Esophagus (tissue), 2 donors: ENCODE results near the gene FHIT. TPM values are rescaled to one million over a fixed set of nuclear protein-coding genes. Genes with fewer than 3 reads are reported as not detected.

ENCODE experiments used
- H3K27ac ChIP-seq, 2 donors: one replicate each; pipeline ENCODE4 v1.5.1; 2013; ENCODE audit warnings: low read depth in 2 of 2, mild to moderate bottlenecking in 2 of 2, inconsistent platforms in 1 of 2, low read length in 1 of 2, moderate library complexity in 1 of 2
- H3K27me3 ChIP-seq, 2 donors: one replicate each; pipeline ENCODE4 v1.6.1; 2013; ENCODE audit warnings: low read length in 2 of 2, control low read depth in 1 of 2, mild to moderate bottlenecking in 1 of 2; ENCODE audit not compliant: insufficient read depth in 2 of 2, control insufficient read depth in 1 of 2
- H3K36me3 ChIP-seq, 2 donors: one replicate each; pipeline ENCODE4 v1.6.1; 2013; ENCODE audit warnings: low read length in 1 of 2; ENCODE audit not compliant: control insufficient read depth in 2 of 2, insufficient read depth in 2 of 2
- H3K4me1 ChIP-seq, 2 donors: one replicate each; pipeline ENCODE4 v1.6.1; 2013; ENCODE audit warnings: low read length in 1 of 2; ENCODE audit not compliant: control insufficient read depth in 2 of 2, insufficient read depth in 2 of 2
- H3K4me3 ChIP-seq, 2 donors: one replicate each; pipeline ENCODE4 v1.5.1; 2013; ENCODE audit warnings: low read length in 2 of 2, mild to moderate bottlenecking in 2 of 2, low read depth in 1 of 2, moderate library complexity in 1 of 2
- H3K9me3 ChIP-seq, 2 donors: one replicate each; pipeline ENCODE4 v1.6.1; 2013; ENCODE audit warnings: mild to moderate bottlenecking in 2 of 2, low read depth in 1 of 2, low read length in 1 of 2, moderate library complexity in 1 of 2; ENCODE audit not compliant: control insufficient read depth in 2 of 2, insufficient read depth in 1 of 2
- WGBS, 2 donors: extraction: QIAGEN DNeasy Blood & Tissue Kit; methylation state at CpG; one replicate each; pipeline ENCODE4 v1.1.7; 2013; 5-methylcytosine and 5-hydroxymethylcytosine counted together
- polyA plus RNA-seq, 2 donors: library from polyadenylated mRNA; stranded (reverse); fragments of 200-250 nt; gene quantifications; one replicate each; pipeline ENCODE4 v1.2.3, GENCODE V29; 2013
- donor health status: healthy with polysubstance abuse.
- donor health status: Bipolar disorder and iron deficiency.

Gene FHIT
- polyA plus RNA-seq, 2 donors = 3.4 to 5.0 TPM

DNA sequence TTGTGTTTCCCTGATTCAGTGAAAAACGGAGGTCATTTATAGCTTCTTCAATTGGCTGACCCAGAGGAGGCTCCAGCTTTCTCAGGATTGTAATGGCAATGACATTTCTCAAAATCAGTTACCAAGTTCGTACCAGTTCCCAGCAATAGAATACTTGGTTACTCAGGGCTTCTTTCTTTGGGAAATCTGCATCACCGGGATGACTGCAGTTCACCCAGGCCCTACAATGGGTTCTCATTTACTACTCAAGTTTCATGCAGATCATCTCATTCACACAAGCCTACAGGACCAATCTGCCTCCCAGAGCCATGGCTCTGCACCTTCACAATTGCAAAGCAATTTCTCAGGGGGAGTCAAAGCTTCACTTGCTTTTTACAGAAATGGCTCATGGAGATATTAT is 109.6 kb downstream of the FHIT start:
- 69 to 77% methylated on average over 3 of the region's 3 CpGs for WGBS, 2 donors
- H3K4me1 ChIP-seq = no peaks in the 10 kb centered on the region
- H3K36me3 ChIP-seq = no peaks in the 10 kb centered on the region
- H3K4me3 ChIP-seq = no peak overlapping the region
- H3K9me3 ChIP-seq = no peaks in the 10 kb centered on the region
- H3K27me3 ChIP-seq = no peaks in the 10 kb centered on the region
- H3K27ac ChIP-seq = no peak overlapping the region

GRCh38 chr3:61141227-61141626 is 110.0 kb downstream of the FHIT start:
- no peak overlapping the region for H3K27ac ChIP-seq
- no peak overlapping the region for H3K4me3 ChIP-seq
- H3K9me3 ChIP-seq = no peaks in the 10 kb centered on the region
- no peaks in the 10 kb centered on the region for H3K36me3 ChIP-seq
- 68 to 74% methylated on average over 4 of the region's 4 CpGs for WGBS, 2 donors
- H3K4me1 ChIP-seq = no peaks in the 10 kb centered on the region
- no peaks in the 10 kb centered on the region for H3K27me3 ChIP-seq

DNA sequence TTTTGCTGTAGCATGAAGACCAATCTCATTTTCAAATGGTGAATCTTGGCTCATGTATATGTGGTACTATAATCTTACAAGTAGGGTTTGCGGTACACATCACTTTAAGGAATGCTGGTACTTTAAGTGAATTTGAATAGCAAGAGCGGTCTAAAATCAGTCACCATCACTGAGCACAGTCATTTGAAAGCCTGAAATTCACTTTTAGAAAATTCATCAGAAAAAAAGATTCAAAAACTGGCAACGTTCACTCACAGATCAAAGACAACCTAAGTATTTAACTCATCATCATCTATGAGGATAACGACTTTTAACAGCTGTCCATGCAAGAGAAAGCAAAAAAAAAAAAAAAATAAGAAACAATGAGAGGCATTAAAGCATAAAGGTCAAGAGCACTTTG is 111.6 kb downstream of the FHIT start:
- Histone ChIP-seq H3K27me3 (no peaks in the 10 kb centered on the region), H3K4me1 (peaks cover 0 to 1% of the 10 kb centered on the region in 2 donors), H3K9me3 (no peaks in the 10 kb centered on the region), H3K36me3 (no peaks in the 10 kb centered on the region), H3K27ac (no peak overlapping the region), H3K4me3 (no peak overlapping the region)
- 90 to 92% methylated on average over 4 of the region's 4 CpGs for WGBS, 2 donors

- Histone ChIP-seq H3K4me1 (peaks cover 0 to 3% of the 10 kb centered on the region in 2 donors), H3K27me3 (no peaks in the 10 kb centered on the region), H3K4me3 (no peak overlapping the region), H3K27ac (no peak overlapping the region), H3K9me3 (no peaks in the 10 kb centered on the region), H3K36me3 (no peaks in the 10 kb centered on the region)
- 88 to 94% methylated on average over 5 of the region's 5 CpGs for WGBS, 2 donors
These were observed 112.9 kb downstream of the FHIT start for GRCh38 chr3:61138401-61138800.

DNA sequence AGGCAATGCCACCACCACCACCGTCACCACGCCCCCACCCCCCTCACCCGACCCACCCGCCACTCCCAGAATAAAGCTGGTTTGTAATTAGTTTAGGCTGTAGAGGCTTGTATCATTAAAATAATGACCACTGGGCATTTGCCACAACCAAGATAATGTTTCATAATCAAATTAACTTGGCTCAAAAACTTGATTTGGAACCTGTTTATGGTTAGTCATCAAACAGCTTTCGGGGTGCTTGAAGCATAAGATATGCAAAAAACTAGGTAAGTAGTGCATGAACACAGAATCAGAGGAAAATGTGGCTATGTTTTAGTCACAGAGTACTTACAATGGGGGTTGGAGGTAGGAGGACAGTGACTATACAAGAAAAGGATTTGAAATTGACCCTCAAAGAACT is 115.1 kb downstream of the FHIT start:
- H3K27me3 ChIP-seq = no peaks in the 10 kb centered on the region
- no peaks in the 10 kb centered on the region for H3K36me3 ChIP-seq
- WGBS, 2 donors = 69 to 75% methylated on average over 5 of the region's 5 CpGs
- H3K27ac ChIP-seq = no peak overlapping the region
- peaks cover 0 to 3% of the 10 kb centered on the region in 2 donors for H3K4me1 ChIP-seq
- H3K4me3 ChIP-seq = no peak overlapping the region
- H3K9me3 ChIP-seq = no peaks in the 10 kb centered on the region

DNA sequence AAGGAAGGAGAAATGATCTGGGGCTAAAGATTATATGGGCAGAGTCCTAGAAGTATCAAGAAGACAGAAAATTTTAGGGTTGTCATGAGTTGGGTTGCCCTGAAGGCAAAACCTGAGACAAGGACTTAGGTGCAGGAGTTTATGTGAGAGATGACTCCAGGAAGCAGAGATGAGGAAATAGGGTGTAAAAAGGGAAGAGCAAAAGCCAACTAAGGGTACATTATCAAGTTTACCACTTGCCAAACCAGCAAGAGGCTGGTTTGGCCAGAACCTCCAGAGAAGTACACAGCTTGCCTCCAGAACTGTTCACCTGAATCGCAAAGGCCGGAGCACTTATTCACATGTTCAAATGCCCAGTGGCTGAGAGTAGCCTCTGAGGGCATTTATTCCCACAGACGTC is 116.7 kb downstream of the FHIT start:
- Histone ChIP-seq H3K27me3 (no peaks in the 10 kb centered on the region), H3K9me3 (no peaks in the 10 kb centered on the region), H3K4me1 (peaks cover 0 to 3% of the 10 kb centered on the region in 2 donors), H3K36me3 (no peaks in the 10 kb centered on the region), H3K27ac (no peak overlapping the region), H3K4me3 (no peak overlapping the region)
- WGBS, 2 donors = 91 to 92% methylated on average over 3 of the region's 3 CpGs

DNA sequence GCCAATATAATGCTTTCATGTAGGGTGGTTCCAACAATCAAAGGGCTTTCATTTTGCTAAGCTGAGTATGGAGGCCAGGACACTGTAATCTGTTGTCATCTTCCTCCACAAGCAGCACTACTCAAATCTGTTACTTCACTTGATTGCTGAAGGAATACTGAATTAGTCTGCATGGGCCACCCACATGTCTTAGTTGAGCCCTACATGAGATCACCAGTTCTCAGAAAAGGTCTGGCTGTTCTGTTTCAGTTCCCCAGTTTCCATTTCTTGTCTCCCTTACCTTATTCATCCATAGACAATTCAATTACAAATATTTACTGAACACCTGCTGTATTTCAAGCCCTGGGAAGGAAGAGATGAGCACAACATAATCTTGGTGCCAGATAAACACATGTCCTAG is 119.2 kb downstream of the FHIT start:
- no peaks in the 10 kb centered on the region for H3K36me3 ChIP-seq
- H3K9me3 ChIP-seq = no peaks in the 10 kb centered on the region
- H3K4me1 ChIP-seq = peaks cover 0 to 3% of the 10 kb centered on the region in 2 donors
- H3K27me3 ChIP-seq = no peaks in the 10 kb centered on the region
- H3K27ac ChIP-seq = no peak overlapping the region
- no peak overlapping the region for H3K4me3 ChIP-seq

- no peaks in the 10 kb centered on the region for H3K9me3 ChIP-seq
These were observed 132.4 kb downstream of the FHIT start for GRCh38 chr3:61118830-61119229.

GRCh38 chr3:61117045-61117898 is 134.0 kb downstream of the FHIT start:
- 63% methylated on average over 7 of the region's 7 CpGs for WGBS, 2 donors
- Histone ChIP-seq H3K4me3 (no peak overlapping the region), H3K9me3 (no peaks in the 10 kb centered on the region), H3K27ac (no peak overlapping the region), H3K27me3 (no peaks in the 10 kb centered on the region), H3K36me3 (no peaks in the 10 kb centered on the region), H3K4me1 (no peaks in the 10 kb centered on the region)

More at GRCh38 chr3:61118830-61119229, 132.4 kb downstream of the FHIT start:
- no peaks in the 10 kb centered on the region for H3K4me1 ChIP-seq
- H3K4me3 ChIP-seq = no peak overlapping the region
- no peaks in the 10 kb centered on the region for H3K27me3 ChIP-seq
- no peak overlapping the region for H3K27ac ChIP-seq
- WGBS, 2 donors = 93 to 94% methylated on average over 2 of the region's 2 CpGs
- H3K36me3 ChIP-seq = no peaks in the 10 kb centered on the region

DNA sequence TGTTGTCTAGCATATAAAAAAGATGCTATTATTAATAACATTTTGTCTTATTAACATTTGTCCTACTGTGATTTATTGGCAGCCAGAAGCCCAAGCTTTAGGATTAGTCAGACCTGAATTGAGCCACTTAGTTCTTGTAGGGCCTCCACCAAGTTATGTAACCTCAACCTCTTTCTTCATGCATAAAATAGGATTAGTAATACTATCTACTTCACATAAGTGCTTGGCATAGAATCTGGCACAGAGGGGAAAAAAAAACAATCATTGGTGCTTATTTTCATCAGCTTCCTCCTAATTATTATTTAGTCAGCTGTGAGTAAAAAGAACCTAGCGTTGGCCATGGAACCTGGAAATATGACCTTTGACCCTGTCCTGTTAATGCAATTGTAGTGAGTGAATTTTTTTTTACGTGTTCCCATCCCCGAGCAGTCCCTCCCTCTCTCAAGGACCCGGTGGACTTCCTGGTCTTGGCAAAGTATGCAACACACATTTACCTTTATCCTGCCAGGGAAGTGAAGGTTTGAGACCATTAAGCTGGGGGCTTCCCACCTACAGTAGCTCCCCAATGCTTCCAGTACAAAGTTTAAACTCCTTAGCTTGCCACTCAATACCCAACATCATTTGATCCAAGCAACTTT is 136.8 kb downstream of the FHIT start:
- WGBS, 2 donors = 44 to 70% methylated on average over 4 of the region's 4 CpGs
- H3K4me1 ChIP-seq = no peaks in the 10 kb centered on the region
- no peak overlapping the region for H3K4me3 ChIP-seq
- H3K36me3 ChIP-seq = no peaks in the 10 kb centered on the region
- peaks cover 0 to under 1% of the 10 kb centered on the region in 2 donors for H3K9me3 ChIP-seq
- H3K27ac ChIP-seq = no peak overlapping the region
- H3K27me3 ChIP-seq = no peaks in the 10 kb centered on the region
